ENCODE data around the gene MAP3K7CL.
"Not testable (repeated sequence)": the region's sequence is repeated elsewhere in the genome, so short reads cannot be mapped to it uniquely, and the experiment has no call there.

The MAP3K7CL gene

GRCh38 chr21:29135481-29135880 lies 5.0 kb downstream of the MAP3K7CL start:
- DNase-seq, result no peak

DNA sequence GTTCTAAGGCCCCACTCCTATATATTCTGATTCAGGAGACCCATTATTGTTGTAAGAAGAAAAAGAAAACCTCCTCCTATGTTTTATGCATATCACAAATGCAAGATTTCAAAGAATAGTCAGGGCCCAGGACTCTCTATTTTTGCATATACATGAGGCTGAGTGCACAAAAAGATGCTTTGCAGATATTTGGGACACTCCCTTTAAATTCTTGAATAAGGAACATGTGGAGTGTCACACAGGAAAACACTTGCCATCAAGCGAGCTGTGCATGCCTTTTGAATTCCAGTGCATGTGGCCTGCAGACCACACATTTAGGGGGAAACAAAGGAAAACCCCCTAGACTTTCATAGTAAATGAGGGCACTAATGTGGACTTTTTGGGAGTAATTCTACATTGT lies 5.6 kb downstream of the MAP3K7CL start:
- no peak for DNase-seq

- DNase-seq, result no peak
These were observed 14.4 kb downstream of the MAP3K7CL start for GRCh38 chr21:29144736-29145353.

- DNase-seq, result no peak
These were observed 14.9 kb downstream of the MAP3K7CL start for GRCh38 chr21:29145354-29145782.

DNA sequence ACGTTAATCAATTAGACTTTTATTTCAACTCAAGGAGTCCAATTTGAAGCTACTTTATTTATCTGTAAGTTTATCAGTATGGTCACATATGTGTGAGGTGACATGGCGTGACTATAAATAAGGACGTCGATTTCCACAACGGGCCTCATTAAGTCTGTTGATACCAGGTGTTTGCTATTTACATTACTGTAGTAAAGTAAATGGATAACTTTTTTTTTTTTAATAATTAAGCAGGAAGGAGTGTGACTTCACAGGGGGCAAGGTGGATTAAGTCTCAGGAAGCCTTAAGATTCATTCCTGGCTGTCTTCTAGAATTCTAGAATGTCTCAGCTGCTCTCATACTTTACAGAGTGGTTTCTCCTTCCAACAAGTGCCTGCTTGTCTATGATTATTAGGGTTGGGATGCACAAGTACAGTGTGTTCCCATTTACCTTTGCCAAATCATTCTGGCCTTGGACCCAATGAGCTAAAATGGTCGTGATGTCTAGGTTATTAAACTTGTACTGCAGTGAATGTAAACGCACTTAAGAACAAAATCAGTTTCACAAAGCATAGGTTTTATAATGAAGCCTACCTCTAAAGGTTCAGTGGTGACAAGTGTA lies 15.5 kb downstream of the MAP3K7CL start:
- DNase-seq, result no peak

DNA sequence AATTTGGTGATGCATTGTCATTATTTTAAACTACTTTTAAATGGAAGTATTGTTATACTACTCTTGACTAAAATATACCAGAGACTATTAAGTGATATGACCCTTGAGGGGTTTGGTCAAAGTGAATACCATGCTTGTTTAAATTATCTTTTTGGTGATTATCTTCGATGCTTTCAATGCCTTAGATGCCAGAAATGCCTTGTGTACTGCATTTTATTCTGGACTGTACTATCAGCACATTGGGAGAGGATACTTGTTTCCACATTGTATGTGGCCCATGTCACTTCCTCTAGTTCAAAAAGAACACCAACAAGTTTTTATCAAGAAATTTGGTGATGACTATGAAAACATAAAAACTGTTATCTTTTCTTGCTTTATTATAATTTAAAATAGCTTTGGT lies 16.3 kb downstream of the MAP3K7CL start:
- no peak for DNase-seq

DNA sequence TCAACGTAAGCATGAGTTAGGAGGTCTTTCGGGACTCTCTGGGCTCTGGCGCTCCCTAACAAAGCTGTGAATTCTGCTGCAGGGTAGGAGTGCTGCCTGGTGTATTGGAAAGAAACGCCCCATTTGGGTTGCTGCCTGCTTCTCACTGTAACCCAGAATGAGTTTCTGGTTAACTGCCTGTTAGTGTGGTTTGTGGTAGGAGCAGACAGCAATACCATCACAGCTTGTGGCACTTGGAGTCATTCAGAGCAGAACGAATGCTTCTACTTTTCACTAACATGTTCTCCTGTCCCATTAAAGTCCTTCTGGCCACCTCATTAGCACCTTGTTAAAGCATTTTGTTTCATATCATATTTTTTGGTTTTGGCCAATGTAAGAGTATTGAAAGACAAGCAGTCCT lies 18.1 kb downstream of the MAP3K7CL start:
- DNase-seq, result peak; percentile 29

- DNase-seq, result no peak
These were observed 19.5 kb downstream of the MAP3K7CL start for GRCh38 chr21:29149808-29150425.

GRCh38 chr21:29151931-29152330 lies 21.5 kb downstream of the MAP3K7CL start:
- no peak for DNase-seq

DNA sequence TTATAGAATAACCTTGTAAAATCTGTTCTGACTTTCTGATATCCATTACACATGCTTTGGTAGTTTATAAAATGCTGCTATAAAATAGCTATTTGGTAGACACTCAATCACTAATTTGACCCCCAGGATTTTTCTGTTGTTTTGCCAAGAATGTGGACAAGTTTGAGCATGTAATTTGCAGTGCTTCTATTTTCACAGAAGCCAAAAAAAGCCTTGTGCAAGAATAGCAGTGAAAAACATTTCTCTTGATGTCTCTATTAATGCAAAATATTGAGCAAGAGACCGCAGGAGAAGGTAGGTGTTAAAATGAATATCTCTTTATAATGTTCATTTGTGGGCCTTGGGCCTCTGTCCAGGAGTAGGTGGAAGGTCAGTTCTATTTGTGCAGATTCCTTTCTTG lies 22.5 kb downstream of the MAP3K7CL start:
- no peak for DNase-seq

GRCh38 chr21:29154270-29154669 lies 23.8 kb downstream of the MAP3K7CL start:
- no peak for DNase-seq

DNA sequence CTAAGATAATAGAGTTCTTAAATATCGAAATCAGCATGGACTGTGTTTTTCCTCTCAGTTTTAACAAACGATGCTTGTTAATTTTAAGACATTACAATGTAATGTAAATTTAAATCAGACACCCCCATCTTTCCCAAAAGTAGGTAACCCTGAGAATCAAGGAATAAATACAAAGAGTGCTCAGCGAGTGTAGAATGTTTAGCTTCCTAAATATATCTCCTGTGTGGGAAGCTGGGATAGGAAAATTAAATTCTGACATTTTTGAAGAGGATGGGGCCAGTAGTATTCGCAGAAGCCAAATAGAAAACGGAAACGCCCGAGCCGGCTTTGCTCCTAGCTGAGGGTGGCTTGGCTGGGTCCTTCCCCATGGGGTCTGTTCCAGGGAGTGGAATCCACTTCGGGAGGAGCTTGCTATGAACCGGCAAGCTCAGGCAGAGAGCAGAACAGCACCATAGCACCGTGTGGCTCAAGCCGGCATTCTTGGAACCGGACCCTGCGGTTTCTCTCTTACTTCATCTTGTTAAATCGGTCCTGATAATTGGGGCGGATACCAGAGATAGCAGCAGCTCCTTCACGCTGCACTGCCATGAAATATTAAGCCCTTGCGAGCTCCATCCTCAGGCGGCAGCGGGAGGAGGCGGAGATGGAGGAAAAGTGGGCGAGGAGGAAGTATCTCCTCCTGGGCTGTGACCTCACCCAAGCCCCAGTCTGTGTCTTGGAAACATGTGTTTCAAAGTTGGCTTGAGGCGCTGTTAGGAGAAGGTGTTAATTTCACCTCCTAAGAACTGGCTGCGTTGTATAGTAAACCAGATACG lies 24.9 kb downstream of the MAP3K7CL start:
- no peak for DNase-seq

GRCh38 chr21:29155933-29156260 lies 25.5 kb downstream of the MAP3K7CL start:
- no peak for DNase-seq

GRCh38 chr21:29157080-29157479 lies 26.6 kb downstream of the MAP3K7CL start:
- DNase-seq, result no peak

- DNase-seq, result no peak
These were observed 29.4 kb downstream of the MAP3K7CL start for GRCh38 chr21:29159842-29160241.

GRCh38 chr21:29162825-29163224 lies 32.4 kb downstream of the MAP3K7CL start:
- DNase-seq, result not testable (repeated sequence)

- no peak for DNase-seq
These were observed 33.1 kb downstream of the MAP3K7CL start for GRCh38 chr21:29163341-29164115.

GRCh38 chr21:29164323-29164942 lies 34.0 kb downstream of the MAP3K7CL start:
- no peak for DNase-seq

GRCh38 chr21:29166323-29166722 lies 35.9 kb downstream of the MAP3K7CL start:
- no peak for DNase-seq

- no peak for DNase-seq
These were observed 36.4 kb downstream of the MAP3K7CL start for GRCh38 chr21:29166853-29167252.

GRCh38 chr21:29167481-29167880 lies 37.0 kb downstream of the MAP3K7CL start:
- DNase-seq, result not testable (repeated sequence)

GRCh38 chr21:29168891-29169315 lies 38.5 kb downstream of the MAP3K7CL start:
- DNase-seq, result no peak

All from stimulated activated CD8-positive, alpha-beta memory T cell treated with anti-CD3 and anti-CD28 coated beads, Interleukin-4, amount 100 ng/mL, for 48 hours (primary cell).